Activated B cell treated with CpG ODN at 0.5 μM for 24 hours (primary cell): Measurements from ENCODE around the gene PIK3CD. TPM values are rescaled to one million over a fixed set of nuclear protein-coding genes. Genes with fewer than 3 reads are reported as not detected.

ENCODE experiments used
- ATAC-seq: fragments of 200-7000 bp; cut with Tn5 transposase; one replicate; pipeline ENCODE4 v1.10.0; 2021; ENCODE audit warnings: low read depth, mild to moderate bottlenecking, moderate library complexity
- CTCF ChIA-PET: fragments of 350-600 bp; sonication (Branson Sonifier 250); formaldehyde crosslinking; loops from one replicate; lab custom pipeline; 2021; ENCODE audit warnings: antibody characterized with exemption; lab: Charles Lee
- POLR2A ChIA-PET: fragments of 350-600 bp; sonication (Branson Sonifier 250); formaldehyde crosslinking; loops from one replicate; lab custom pipeline; 2021; ENCODE audit warnings: antibody characterized with exemption; lab: Charles Lee
- DNase-seq: peaks from one replicate; pipeline ENCODE4 v3.0.0; 2022
- H3K27ac Mint-ChIP-seq: one replicate; pipeline ENCODE4 v1.8.0; 2020; ENCODE audit warnings: mixed read lengths
- H3K27me3 Mint-ChIP-seq: one replicate; pipeline ENCODE4 v1.8.0; 2021; ENCODE audit warnings: mixed read lengths
- H3K36me3 Mint-ChIP-seq: one replicate; pipeline ENCODE4 v1.8.0; 2021; ENCODE audit warnings: low read depth, mixed read lengths
- H3K4me1 Mint-ChIP-seq: one replicate; pipeline ENCODE4 v1.8.0; 2021; ENCODE audit warnings: mixed read lengths
- H3K4me3 Mint-ChIP-seq: one replicate; pipeline ENCODE4 v1.8.0; 2020; ENCODE audit warnings: mild to moderate bottlenecking, mixed read lengths
- H3K9me3 Mint-ChIP-seq: one replicate; pipeline ENCODE4 v1.8.0; 2020; ENCODE audit warnings: mixed read lengths
- CTCF ChIP-seq: fragments of 200-600 bp; IDR thresholded peaks from one replicate; pipeline ENCODE4 v1.8.0; 2022; ENCODE audit warnings: antibody characterized with exemption, mild to moderate bottlenecking
- intact Hi-C: fragments of 100-400 bp; cut with micrococcal nuclease; formaldehyde crosslinking; loops from one replicate; pipeline ENCODE4 v1.15.1; 2024
- total RNA-seq: library from RNA; stranded (reverse); gene quantifications from 2 replicates; pipeline ENCODE4 v1.2.3, GENCODE V29; 2022

PIK3CD gene
- total RNA-seq, 1 donor from 2014 or later, result 265 TPM

GRCh38 chr1:9689971-9690381 lies 38.4 kb downstream of the PIK3CD start:
- CTCF ChIA-PET, result interaction anchor here (1.0 kb wide), 1 partner anchor 63 kb away, joined by 3 read pairs; no protein-coding TSS in a partner anchor
- DNase-seq (no peak), ATAC-seq (no peak)
- POLR2A ChIA-PET, result interaction anchor here (0.5 to 10.0 kb wide), 4 partner anchors 31 to 864 kb away, joined by 3 to 126 read pairs (median 52); partner anchors contain the start of gene PIK3CD
- intact Hi-C loops, result loop anchor here (1.0 to 2.0 kb wide), 3 partner anchors 27 to 35 kb away; no protein-coding TSS in a partner anchor
- H3K36me3 Mint-ChIP-seq, result peaks cover 47% of the 10 kb centered on the region
- no peaks in the 10 kb centered on the region for H3K9me3 Mint-ChIP-seq
- TF ChIP-seq CTCF, result no peak
- H3K4me3 Mint-ChIP-seq, result peak overlapping the region; percentile 82
- H3K27me3 Mint-ChIP-seq, result no peaks in the 10 kb centered on the region
- peak overlapping the region; percentile 82 for H3K27ac Mint-ChIP-seq
- peaks cover 63% of the 10 kb centered on the region for H3K4me1 Mint-ChIP-seq

GRCh38 chr1:9690440-9691107 lies 39.0 kb downstream of the PIK3CD start:
- ChIA-PET POLR2A (interaction anchor here (0.5 to 10.0 kb wide), 5 partner anchors 12 to 864 kb away, joined by 3 to 126 read pairs (median 5); partner anchors contain the start of gene PIK3CD), CTCF (interaction anchor here (1.0 to 1.3 kb wide), 2 partner anchors 61 to 64 kb away, joined by 3 read pairs; no protein-coding TSS in a partner anchor)
- Mint-ChIP-seq H3K9me3 (no peaks in the 10 kb centered on the region), H3K27ac (peak overlapping the region; percentile 82), H3K27me3 (no peaks in the 10 kb centered on the region), H3K4me3 (peak overlapping the region; percentile 72), H3K36me3 (peaks cover 52% of the 10 kb centered on the region), H3K4me1 (peaks cover 63% of the 10 kb centered on the region)
- intact Hi-C loops, result no loop called here
- ATAC-seq (no peak), DNase-seq (no peak)
- no peak for TF ChIP-seq CTCF

GRCh38 chr1:9691108-9691445 lies 39.5 kb downstream of the PIK3CD start:
- peak overlapping the region; percentile 32 for H3K4me3 Mint-ChIP-seq
- H3K27ac Mint-ChIP-seq, result peak overlapping the region; percentile 82
- peaks cover 58% of the 10 kb centered on the region for H3K4me1 Mint-ChIP-seq
- TF ChIP-seq CTCF, result no peak
- intact Hi-C loops, result no loop called here
- ATAC-seq, result no peak
- ChIA-PET CTCF (interaction anchor here (1.0 to 2.5 kb wide), 4 partner anchors 24 to 75 kb away, joined by 3 to 9 read pairs (median 3); no protein-coding TSS in a partner anchor), POLR2A (interaction anchor here (1.6 to 10.0 kb wide), 3 partner anchors 12 to 63 kb away, joined by 5 to 126 read pairs (median 100); partner anchors contain the start of gene PIK3CD)
- DNase-seq, result no peak
- peaks cover 48% of the 10 kb centered on the region for H3K36me3 Mint-ChIP-seq
- H3K9me3 Mint-ChIP-seq, result no peaks in the 10 kb centered on the region
- no peaks in the 10 kb centered on the region for H3K27me3 Mint-ChIP-seq

- Mint-ChIP-seq H3K27ac (peak overlapping the region; percentile 82), H3K4me3 (peak overlapping the region; percentile 32), H3K36me3 (peaks cover 52% of the 10 kb centered on the region), H3K9me3 (no peaks in the 10 kb centered on the region), H3K27me3 (no peaks in the 10 kb centered on the region), H3K4me1 (peaks cover 54% of the 10 kb centered on the region)
- no peak for TF ChIP-seq CTCF
- intact Hi-C loops, result no loop called here
- no peak for DNase-seq
- ChIA-PET CTCF (interaction anchor here (0.9 to 2.5 kb wide), 4 partner anchors 24 to 76 kb away, joined by 3 to 9 read pairs (median 3); no protein-coding TSS in a partner anchor), POLR2A (interaction anchor here (1.2 to 10.0 kb wide), 5 partner anchors 11 to 64 kb away, joined by 4 to 126 read pairs (median 10); partner anchors contain the start of gene PIK3CD)
- no peak for ATAC-seq
Observed at GRCh38 chr1:9691691-9692090, 40.2 kb downstream of the PIK3CD start.

GRCh38 chr1:9696793-9697192 lies 45.3 kb downstream of the PIK3CD start:
- no peak overlapping the region for H3K4me3 Mint-ChIP-seq
- H3K27ac Mint-ChIP-seq, result peak overlapping the region; percentile 65
- TF ChIP-seq CTCF, result no peak
- peaks cover 77% of the 10 kb centered on the region for H3K36me3 Mint-ChIP-seq
- CTCF ChIA-PET, result interaction anchor here (0.8 kb wide), 1 partner anchor 71 kb away, joined by 3 read pairs; no protein-coding TSS in a partner anchor
- POLR2A ChIA-PET, result interaction anchor here (0.9 to 1.1 kb wide), 3 partner anchors 11 to 68 kb away, joined by 4 to 5 read pairs (median 4); no protein-coding TSS in a partner anchor
- no peak for DNase-seq
- intact Hi-C loops, result loop anchor here (1.0 kb wide), 1 partner anchor 8 kb away; no protein-coding TSS in a partner anchor
- H3K9me3 Mint-ChIP-seq, result no peaks in the 10 kb centered on the region
- ATAC-seq, result peak; percentile 47
- H3K27me3 Mint-ChIP-seq, result no peaks in the 10 kb centered on the region
- peaks cover 36% of the 10 kb centered on the region for H3K4me1 Mint-ChIP-seq
